A673 (cell line): ENCODE measurements around the gene TTBK2.

Source experiments
- EZH2 ChIP-seq: fragments of 200-600 bp; sonication (generic); IDR thresholded peaks from 2 replicates; pipeline ENCODE4 v1.6.1; 2017; ENCODE audit warnings: borderline replicate concordance, low read depth, mild to moderate bottlenecking, mixed read lengths, antibody characterized with exemption, low read length; ENCODE audit not compliant: poor library complexity, severe bottlenecking
- TF ChIP-seq, protein P1 (sequence below): fragments of 300-800, 200-600 bp; sonication (generic); conservative IDR thresholded peaks from 2 replicates; pipeline ENCODE4 v1.5.1; 2017; ENCODE audit warnings: low read depth, mild to moderate bottlenecking, antibody characterized with exemption, low read length, moderate library complexity, mixed read lengths

DNA sequence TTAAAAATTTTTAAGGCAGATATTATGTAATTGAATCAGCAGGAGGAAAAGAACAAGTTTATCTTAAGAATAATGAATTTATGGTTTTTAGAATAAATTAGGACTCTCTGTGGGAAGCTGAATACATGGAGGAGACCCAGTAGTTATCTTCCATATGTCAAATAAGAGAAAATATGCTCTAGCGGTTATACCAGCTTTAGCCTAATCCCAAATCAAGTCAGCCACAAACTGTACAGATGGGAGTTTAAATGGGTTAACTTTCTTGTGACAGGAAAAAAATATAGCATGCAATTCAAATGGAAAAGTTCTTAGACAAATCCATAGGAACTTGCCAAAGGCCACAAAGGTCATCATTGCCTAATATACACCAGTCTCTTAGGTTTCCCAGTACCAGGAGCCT is 84.3 kb downstream of the TTBK2 start:
- TF ChIP-seq, protein P1, sequence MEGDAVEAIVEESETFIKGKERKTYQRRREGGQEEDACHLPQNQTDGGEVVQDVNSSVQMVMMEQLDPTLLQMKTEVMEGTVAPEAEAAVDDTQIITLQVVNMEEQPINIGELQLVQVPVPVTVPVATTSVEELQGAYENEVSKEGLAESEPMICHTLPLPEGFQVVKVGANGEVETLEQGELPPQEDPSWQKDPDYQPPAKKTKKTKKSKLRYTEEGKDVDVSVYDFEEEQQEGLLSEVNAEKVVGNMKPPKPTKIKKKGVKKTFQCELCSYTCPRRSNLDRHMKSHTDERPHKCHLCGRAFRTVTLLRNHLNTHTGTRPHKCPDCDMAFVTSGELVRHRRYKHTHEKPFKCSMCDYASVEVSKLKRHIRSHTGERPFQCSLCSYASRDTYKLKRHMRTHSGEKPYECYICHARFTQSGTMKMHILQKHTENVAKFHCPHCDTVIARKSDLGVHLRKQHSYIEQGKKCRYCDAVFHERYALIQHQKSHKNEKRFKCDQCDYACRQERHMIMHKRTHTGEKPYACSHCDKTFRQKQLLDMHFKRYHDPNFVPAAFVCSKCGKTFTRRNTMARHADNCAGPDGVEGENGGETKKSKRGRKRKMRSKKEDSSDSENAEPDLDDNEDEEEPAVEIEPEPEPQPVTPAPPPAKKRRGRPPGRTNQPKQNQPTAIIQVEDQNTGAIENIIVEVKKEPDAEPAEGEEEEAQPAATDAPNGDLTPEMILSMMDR: no peak
- TF ChIP-seq EZH2: no peak
